ENCODE results near the gene METRNL.
"Not testable (repeated sequence)": the region's sequence is repeated elsewhere in the genome, so short reads cannot be mapped to it uniquely, and the experiment has no call there.

Gene METRNL

DNA sequence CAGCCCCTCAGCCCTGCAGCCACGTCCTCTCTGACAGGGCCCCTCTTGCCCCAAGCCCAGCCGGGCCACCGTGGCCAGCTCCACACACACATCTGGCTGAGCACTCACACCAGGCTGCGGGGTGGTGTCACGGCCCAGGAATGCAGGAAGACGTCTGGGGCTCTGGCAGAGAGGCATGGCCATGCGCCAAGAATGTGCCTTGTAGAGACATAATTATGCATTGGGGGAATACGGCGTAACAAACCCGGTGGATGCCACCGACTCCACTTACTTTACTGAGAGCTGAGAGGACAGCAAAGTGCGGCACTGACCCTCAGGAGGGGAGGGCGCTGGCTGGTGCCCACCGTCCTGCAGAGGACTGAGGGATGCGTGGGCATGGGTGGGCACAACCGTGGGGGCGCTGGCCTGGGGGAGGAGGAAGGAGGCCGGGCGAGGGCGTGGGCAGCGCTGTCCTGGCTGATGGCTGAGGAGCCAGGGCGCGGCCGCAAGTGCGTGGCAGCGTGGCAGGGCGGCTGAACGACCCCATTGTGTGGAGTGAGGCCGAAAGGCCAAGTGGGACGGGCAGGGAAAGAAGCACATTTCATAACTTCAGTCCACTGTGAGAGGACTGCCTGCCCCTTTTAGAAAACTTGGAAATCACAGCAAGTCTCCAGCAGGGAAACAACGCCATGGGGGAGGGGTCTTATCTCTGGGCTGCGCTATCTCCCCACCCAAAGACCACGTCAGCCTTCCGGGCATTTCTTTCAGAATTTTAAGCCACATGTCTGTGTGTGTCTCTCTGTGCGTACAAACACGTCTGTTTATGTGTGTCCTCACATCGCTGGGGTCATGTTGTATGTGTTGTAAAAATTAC is 30.6 kb downstream of the METRNL start:
- no peak for DNase-seq

DNA sequence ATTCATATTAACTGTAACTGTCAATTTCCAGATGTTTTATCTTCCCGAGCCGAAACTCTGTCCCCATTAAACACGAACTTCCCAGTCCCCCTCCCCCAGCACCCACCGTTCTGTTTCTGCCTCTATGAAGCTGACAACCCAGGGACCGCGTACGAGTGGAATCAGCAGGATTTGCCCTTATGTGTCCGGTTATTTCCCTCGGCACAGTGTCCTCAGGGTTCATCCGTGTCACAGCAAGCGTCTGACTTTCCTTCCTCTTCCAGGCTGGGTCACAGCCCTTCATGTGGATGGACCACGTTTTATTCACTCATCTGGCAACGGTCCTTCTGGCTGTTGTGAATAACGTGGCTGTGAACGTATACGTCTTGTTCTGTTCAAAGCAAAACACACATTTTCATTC is 31.3 kb downstream of the METRNL start:
- no peak for DNase-seq

DNA sequence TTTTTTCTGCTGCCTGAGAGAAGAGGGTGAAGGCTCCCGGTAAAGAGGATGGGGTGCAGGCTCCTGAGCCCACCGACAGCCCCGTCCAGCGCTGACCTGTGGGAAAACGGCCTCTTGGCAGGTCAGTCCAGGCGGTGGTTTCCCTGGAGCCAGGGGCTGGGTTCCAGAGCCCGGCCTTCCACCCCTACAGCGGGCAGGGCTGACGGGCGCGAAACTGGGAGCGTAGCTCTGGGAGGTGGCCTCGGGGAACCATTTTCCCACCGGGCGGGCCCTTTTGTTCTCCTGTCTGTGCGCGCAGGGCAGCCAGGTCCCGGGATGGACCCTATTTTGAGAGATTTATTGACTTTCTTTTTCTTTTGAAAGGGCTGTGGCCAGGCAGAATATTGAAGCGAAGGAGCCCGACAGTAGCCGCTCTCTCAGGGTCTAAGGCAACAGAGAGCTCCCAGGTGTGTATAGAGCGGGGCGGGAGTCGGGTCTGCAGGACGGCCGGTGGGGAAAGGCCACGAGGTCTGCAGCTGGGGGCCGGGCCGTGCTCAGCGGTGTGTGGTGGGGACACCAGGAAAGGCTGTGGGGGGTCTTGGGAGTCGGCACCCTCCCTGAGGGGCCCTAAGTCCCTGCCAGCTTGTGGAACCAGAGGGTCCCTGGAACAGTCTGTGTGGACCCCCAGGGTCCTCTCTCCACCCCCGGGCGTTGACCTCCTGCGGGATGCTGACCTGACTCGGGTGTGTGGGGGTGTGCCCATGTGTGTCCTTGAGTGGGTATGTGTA is 32.3 kb downstream of the METRNL start:
- DNase-seq = no peak

DNA sequence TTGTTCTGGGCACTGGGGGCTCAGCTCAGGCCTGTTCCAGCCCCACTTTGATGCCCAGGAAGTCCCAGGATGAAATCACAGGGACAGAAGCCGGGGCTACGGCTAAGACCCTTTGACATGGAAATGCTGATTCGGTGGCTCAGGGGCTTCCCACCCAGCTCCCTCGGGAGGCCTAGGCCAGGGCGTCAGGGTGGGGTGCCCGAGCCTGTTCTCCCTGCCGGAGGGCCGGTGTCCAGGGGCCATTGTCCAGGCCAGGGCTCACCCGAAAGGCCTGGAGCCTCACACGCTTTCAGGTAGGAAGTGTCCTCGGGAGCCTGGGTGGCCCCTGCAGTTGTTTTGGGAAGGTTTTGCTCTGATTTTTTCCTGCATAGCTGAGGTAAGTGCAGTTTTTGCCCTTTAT is 34.0 kb downstream of the METRNL start:
- DNase-seq = no peak

DNA sequence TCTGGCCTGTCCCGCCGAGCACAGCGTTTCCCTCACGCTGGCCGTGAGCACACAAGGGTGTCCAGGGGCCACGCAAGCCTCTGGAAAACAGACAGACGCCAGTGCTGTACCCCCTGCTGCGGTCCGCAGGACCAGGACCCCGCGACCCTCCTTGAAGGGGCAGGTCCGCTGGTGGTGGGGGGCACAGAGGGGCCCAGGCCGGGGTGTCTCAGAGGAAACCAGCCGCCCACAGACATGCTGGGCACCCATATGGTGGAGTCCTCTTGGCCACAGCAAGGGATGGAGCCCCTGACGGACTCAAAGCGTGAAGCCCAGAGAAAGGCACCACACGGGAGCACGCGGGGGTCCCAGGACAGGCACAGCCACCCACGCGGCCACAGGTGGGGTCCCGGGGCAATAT is 34.4 kb downstream of the METRNL start:
- DNase-seq = no peak

DNA sequence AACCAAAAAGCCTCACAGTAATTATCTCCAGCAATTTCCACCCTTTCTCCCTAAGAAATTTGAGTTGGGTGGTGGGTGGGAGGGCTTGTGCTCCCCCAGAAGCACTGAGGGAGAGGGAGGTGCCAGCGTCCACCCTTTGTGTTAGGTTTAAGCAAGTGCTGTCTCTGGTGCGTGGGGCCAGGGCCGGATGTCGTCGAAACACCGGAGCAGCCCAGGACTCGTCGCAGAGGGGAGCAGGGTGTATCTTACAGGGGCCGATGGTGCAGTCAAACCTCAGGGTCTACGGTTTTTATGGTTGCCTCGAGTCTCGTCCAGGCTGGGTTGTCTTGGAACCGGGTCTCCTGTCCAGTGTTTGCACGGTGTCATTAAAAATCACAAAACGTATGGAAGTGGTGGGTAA is 35.3 kb downstream of the METRNL start:
- no peak for DNase-seq

DNA sequence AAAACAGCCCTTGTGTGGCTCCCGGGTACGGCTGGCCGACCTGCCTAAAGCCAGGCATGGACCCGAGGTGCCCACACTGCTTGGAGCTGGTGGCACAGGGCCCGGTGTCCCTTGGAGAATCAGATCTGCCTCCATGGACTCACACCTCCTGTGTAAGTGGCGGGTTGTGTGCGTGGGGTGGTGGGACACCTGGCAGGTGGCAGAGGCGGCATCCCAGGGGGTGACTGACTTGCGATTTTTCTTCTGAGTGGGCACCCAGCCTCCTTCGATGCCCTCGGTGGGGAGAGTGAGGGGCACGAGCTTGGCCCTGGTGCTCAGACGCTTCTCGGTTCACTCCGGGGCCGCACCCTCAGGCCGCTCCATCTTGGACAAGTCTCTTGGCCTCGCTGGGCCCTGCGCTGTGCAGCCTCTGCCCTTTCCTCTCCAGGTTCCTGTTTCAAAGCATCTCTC is 35.8 kb downstream of the METRNL start:
- DNase-seq = no peak

DNA sequence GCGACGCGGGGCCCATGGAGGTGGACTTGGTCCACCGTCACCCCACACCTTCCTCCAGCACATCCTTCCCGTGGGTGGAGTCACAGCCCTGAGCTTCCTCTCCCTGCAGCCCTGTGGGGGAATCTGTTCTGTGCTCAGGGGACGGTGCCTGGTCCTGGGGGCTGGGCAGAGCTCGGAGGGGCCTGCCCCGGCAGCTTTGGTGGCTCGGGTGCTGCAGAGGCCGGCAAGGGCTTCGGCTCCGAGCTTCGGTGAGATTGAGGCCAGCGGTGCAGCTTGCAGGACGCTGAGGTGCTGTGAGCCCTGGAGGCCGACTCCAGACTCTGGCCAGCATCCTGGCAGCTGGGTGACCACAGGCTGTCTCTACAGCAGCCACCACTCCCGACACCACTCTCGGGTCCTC is 36.4 kb downstream of the METRNL start:
- no peak for DNase-seq

DNA sequence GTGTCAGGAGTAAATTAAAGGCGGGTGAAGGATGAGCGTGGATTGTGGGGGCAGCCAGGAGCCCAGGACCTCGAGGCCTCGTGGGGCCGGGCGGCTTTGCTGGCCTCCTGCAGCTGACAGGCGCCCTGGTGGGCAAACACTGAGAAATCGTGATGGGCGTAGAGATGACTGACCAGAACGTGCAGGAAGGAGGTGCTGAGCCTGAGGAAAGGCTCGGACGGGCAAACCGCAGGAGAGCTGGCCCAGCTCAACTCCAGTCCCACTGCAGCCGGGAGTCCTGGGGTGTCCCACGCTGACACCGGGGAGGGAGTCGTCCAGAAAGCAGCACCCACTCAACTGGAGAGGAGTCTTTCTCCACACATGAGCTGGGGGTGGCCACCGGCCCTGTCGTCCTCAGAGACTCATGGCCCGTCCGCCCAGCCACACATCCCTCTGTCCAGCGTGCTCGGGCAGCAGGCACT is 36.9 kb downstream of the METRNL start:
- no peak for DNase-seq

DNA sequence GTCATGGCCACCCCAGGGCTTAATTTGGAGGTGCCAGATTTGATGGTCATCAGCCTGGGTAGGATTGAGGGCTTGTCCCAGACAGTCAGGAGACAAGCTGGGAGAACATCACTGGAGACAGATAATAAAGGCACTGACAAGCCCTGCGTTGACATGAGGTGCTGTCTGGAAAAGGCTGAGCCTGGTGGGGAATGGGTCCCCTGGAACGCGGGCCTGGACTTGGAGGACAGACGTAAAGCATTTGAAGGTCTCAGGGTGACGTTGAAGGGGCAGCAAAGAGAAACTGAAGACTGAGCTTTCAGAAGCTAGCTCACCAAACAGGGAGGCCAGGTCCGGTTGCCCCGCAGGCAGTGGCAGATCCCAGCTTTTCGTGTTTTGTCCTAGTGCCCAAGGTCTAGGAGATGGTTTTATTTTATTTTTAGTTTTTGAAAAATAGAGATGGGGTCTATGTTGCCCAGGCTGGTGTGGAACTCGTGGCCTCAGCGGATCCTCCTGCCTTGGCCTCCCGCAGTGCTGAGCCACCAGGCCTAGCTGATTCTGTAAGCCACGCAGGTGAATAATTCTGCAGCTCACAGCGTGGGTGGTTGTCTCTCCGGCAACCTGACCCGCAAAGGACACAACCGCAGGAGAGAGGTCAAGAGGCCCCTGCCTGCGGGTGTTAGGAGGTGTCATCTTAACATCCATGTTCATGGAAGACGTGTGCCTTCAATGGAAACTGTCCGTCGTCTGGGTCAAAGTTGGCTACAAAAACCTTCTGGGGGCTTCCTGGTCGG is 37.6 kb downstream of the METRNL start:
- no peak for DNase-seq

DNA sequence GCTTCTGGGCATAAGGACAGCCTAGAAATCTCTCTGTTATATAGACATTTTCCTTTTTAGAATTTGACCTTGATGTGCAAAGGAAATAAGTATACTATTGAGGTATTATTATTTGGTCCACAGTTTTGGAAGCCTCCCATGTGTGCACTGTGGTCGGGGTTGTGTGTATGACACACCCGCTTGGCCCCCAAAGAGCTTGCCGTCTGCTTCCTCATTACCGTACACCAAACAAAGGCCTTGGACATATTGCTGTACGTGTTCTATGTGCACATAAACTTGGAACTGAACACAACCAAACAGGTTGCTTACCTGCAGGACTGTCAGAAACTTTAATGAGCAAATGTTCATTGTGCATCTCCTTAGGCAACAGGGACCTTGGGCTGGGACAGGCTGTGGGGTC is 38.2 kb downstream of the METRNL start:
- DNase-seq = no peak

DNA sequence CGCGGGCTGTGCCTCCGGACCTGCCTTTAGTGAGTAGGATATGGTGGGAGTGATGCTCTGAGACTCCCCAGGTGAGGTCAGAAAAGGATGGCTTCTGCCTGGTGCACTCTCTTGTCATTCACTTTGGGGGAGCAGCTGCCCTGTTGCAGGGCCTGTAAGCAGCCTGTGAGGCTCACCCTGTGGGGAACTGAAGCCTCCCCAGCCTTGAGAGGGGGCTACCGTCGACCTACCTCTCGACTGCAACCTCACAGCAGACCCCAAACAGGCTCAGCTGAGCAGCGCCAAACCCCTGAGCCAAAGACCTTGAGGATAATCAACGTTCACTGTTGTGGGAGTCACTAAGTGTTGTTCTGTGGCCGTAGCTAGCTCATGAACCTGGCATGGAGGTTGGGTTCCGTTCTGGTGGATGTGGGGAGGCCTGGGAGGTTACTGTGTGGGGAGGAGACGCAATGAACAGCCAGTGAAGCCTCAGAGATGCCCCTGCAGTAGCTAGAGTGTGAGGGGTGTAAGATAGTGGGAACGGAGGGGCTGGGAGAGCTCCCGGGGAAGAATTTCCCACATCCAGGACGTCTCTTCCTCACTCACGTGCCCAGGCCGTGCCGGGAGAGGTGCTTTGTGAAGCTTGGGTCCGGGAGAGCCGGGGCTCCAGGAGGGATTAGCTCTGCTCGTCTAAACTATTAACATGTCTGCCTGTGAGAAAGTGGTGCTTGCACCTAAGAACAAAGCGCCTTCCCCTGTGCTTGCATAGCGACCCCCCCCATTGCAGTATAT is 38.8 kb downstream of the METRNL start:
- no peak for DNase-seq

DNA sequence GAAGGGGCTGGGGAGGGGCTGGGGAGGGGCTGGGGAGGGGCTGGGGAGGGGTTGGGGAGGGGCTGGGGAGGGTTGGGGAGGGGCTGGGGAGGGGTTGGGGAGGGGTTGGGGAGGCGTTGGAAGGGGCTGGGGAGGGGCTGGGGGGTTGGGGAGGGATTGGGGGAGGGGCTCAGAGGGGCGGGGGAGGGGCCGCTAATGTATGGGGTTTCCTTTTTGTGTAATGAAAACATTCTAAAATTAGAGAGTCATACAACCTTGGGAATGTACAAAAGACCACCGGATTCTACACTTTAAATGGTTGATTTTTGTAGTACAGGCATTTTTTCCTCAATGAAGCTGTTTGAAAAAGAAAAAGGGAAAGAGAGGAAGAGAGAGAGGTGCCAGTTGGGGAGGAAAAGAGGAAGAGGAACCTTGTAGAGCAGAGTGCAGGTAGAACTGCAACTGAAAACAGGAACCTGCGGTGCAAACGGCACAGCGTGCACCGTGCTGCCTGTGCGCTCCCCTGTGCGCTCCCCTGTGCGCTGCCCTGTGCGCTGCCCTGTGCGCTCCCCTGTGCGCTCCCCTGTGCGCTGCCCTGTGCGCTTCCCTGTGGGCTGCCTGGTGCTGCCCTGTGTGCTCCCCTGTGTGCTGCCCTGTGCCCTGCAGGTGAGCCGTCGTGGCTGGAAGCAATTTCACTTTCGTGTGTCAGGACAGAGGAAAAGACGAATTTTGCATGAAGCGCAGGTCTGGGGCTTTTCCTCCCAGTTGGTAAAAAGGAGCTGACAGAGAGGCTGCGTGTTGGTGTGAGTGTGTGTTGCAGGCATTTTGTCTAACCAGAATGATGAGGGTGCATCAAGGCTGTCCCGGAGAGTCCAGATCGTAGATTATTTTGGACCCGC is 40.8 kb downstream of the METRNL start:
- DNase-seq = peak; percentile 24

DNA sequence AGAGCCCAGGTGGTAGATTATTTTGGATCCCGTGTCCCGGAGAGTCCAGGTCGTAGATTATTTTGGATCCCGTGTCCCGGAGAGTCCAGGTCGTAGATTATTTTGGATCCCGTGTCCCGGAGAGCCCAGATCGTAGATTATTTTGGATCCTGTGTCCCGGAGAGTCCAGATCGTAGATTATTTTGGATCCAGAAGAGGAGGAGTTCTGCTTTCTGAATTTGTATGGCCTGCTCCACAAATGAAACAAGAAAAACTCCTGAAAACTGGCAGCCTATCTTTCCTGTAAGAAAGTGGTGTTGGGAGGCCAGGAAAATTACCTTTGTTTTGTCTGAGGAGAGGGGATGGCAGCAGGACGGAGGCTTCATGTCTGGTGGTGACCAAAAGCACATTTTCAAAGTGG is 42.1 kb downstream of the METRNL start:
- DNase-seq = not testable (repeated sequence)

DNA sequence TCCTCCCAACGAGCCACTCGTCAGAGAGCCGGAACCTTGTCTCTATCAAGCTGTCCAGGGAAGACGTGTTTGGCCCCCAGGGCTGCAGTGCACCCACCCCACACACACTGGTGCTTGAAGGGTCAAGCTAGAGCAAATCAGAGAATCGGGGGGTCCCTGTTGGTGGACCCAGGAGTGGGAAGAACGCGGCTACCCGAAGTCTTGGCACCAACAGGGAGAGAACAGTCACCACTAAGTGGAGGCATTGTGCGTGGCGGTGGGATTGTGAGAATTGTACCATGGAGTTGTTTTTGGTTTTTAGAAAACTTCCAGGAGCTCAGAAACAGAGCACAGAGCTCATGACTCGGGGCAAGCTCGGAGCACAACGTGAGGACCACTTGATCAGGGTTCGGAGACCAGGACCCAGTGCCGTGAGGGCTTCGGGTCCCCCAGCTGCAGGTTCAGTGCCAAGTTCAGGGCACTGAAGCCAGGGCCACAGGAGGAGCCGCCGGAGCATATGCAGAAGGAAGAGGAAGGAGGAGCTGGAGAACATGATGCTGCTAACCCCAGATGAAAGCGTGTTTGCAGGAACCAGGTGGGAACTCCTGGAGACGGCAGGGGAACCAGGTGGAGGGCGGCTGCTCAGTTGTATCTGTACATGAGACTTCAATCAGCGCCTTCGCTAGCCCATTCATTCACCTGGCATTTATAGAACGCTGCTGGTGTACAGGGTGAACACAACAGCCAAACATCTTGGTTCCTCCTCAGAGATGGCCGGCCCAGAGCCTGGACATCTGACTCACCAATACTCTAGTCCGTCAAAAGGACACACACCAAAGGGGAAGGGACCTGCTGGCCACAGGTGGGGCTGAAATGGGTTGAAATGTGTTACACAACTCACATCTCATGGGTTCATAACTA is 42.8 kb downstream of the METRNL start:
- no peak for DNase-seq

DNA sequence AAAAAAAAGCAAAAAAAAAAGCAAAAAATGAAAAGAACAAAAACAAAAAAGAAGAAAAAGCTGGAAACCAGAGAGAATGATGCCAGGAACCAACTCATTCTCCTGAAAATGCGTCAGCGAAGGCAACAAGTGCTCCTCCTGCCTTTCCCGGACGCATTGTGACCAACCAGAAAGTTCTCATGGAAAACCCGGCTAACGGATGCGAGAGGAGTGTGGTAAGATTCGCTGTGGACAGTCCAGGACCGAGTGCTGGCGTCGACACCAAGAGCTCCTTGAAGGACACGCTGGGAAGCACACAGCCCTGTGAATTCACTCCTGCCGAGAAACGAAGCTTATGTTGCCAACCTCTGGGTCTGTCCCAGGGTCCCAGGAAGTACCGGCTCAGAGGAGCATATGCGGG is 43.4 kb downstream of the METRNL start:
- no peak for DNase-seq

DNA sequence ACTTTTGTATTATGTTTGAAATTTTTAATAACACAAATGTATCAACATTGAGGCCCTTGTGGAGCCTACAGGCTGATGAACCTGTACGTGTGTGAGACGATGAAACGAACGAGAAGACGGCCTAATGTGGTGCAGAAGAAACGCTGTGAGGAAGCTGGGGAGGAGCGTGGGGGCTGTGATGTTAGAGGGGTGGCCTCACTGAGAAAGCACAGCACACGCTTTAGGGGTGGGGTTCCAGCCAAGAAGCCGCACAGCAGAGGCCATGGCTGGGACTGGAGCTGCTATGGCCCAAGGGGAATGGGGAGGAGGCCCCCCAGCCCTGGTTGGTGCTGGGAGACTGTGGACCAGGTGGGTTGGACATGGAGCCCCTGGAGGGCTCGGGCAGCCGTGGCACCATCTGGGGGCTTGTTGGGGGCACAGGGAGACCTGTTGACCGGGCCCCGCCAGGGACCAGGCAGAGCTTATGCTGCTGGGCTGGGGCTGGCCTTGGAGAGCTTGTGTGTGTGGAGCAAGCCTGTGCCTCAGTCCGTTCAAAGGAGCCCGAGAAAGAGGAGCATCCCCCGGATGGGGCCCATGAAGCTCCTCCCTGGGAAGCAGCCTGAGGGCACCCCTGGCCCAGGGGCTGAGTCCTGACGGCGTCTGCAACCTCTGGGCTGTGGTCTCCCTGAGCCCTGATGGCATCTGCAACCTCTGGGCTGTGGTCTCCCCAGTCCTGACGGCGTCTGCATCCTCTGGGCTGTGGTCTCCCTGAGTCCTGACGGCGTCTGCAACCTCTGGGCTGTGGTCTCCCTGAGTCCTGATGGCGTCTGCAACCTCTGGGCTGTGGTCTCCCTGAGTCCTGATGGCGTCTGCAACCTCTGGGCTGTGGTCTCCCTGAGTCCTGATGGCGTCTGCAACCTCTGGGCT is 44.7 kb downstream of the METRNL start:
- peak; percentile 18 for DNase-seq

DNA sequence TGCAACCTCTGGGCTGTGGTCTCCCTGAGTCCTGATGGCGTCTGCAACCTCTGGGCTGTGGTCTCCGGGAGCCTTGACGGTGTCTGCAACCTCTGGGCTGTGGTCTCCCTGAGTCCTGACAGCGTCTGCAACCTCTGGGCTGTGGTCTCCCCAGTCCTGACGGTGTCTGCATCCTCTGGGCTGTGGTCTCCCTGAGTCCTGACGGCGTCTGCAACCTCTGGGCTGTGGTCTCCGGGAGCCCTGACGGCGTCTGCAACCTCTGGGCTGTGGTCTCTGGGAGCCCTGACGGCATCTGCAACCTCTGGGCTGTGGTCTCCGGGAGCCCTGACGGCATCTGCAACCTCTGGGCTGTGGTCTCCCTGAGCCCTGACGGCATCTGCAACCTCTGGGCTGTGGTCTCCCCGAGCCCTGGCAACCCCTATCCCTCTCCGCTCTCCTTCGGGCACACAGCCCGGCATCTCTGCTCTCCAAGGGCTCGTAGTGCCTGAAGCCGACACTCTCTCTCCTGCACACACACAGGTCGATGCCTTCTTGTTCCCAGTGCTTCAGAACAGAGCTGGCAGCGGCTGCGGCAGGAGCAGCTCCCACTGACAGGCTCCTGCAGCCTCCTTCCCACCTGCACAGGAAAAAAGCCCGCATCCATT is 45.6 kb downstream of the METRNL start:
- peak; percentile 39 for DNase-seq

Data from activated CD4-positive, alpha-beta T cell treated with anti-CD3 and anti-CD28 coated beads, Interleukin-2, amount 50 U/mL, for 16 hours (primary cell).